DMS114 treated with DMSO at 0.1 percent for 48 hours (cell line): ENCODE data around the gene APPBP2.

Source experiments
- DNase-seq: peaks from one replicate; lab custom pipeline; 2025; ENCODE audit not compliant: unreplicated experiment; lab: John Stamatoyannopoulos, UW

Gene APPBP2

GRCh38 chr17:60398227-60398959 is 127.6 kb downstream of the APPBP2 start:
- DNase-seq: no peak

DNA sequence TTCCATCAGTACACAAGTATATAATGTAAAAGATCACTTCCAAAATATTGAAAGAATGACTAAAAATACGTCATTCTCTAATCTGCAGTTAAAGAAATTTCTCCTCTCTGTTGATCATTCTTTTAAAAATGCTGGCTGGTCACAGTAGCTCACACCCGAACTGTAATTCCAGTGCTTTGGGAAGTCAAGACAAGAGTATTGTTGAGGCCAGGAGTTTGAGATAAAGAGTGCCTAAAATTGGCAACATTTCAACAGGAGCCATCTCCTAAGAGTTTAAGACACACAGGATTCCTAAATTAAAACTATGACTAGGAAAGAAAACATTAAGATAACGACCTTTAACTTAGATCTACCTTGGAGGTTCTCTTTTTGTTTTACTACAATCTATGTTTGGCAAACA is 129.6 kb downstream of the APPBP2 start:
- no peak for DNase-seq

GRCh38 chr17:60395508-60396065 is 130.5 kb downstream of the APPBP2 start:
- no peak for DNase-seq

DNA sequence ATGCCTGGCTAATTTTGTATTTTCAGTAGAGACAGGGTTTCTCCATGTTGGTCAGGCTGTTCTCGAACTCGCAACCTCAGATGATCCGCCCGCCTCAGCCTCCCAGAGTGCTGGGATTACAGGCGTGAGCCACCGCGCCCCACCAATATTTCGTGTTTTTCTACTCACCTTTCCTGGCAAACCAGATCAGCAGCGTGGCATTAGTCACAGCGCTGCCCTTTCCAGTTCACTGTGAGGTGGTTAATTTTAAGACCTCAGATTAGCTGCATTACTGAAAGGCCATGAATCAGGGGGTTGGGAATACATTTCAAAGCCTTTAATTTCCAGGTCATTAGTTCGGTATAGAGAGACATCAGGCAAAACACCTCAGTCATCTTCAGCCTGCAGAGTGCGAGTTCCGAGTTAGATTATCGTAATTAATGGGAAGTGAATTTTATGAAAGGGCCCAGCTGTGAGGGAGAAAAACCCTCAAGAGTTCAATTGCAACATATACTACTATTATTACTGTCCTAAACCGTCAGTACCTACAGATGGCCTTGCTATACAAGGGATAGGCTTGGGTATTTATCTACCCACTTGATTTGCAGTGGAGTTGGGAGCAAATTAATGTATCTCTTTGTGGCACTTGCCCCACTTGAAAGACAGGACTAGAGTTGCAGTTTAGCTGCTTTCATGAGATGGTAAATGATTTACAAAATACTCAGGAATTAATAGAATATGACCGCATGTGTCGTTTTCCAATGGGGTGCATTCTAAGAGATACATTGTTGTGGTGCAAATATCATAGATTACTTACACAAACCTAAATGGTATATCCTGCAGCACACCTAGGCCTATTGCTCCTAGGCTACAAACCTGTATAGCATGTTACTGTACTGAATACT is 132.0 kb downstream of the APPBP2 start:
- DNase-seq: no peak
